HTERT RPE-1 (cell line): ENCODE results near the gene RPL32.
"Not testable (repeated sequence)": the region's sequence is repeated elsewhere in the genome, so short reads cannot be mapped to it uniquely, and the experiment has no call there.

Experiments
- in situ Hi-C: fragments of 300-500 bp; cut with MboI; formaldehyde crosslinking; loops from 4 replicates; pipeline ENCODE4 v1.14.3; 2020; ENCODE audit warnings: low sequenced_read_pairs

RPL32 gene

GRCh38 chr3:12810013-12810780, 31.2 kb downstream of the RPL32 start:
- in situ Hi-C loops, result no loop called here

GRCh38 chr3:12809435-12809834, 31.9 kb downstream of the RPL32 start:
- in situ Hi-C loops, result no loop called here

GRCh38 chr3:12809001-12809400, 32.4 kb downstream of the RPL32 start:
- in situ Hi-C loops, result no loop called here

- in situ Hi-C loops, result no loop called here
These were observed 32.8 kb downstream of the RPL32 start for GRCh38 chr3:12808587-12808986.

- in situ Hi-C loops, result no loop called here
These were observed 33.6 kb downstream of the RPL32 start for GRCh38 chr3:12807601-12808359.

GRCh38 chr3:12807066-12807465, 34.3 kb downstream of the RPL32 start:
- in situ Hi-C loops, result no loop called here

- in situ Hi-C loops, result no loop called here
These were observed 38.0 kb downstream of the RPL32 start for GRCh38 chr3:12803371-12803770.

GRCh38 chr3:12799525-12800440, 41.6 kb downstream of the RPL32 start:
- in situ Hi-C loops, result no loop called here

- in situ Hi-C loops, result no loop called here
These were observed 42.7 kb downstream of the RPL32 start for GRCh38 chr3:12798559-12799179.

- in situ Hi-C loops, result no loop called here
These were observed 43.3 kb downstream of the RPL32 start for GRCh38 chr3:12797892-12798558.

GRCh38 chr3:12797124-12797891, 44.1 kb downstream of the RPL32 start:
- in situ Hi-C loops, result no loop called here

GRCh38 chr3:12796171-12797123, 44.9 kb downstream of the RPL32 start, which contains the start of gene CAND2:
Gene CAND2 (plus strand): TSS chr3:12796680. CDS start chr3:12796721, 41 bp downstream.
- in situ Hi-C loops, result no loop called here

GRCh38 chr3:12793701-12794100, 47.7 kb downstream of the RPL32 start:
- in situ Hi-C loops, result no loop called here

GRCh38 chr3:12791430-12791829, 49.9 kb downstream of the RPL32 start:
- in situ Hi-C loops, result no loop called here

- in situ Hi-C loops, result not testable (repeated sequence)
These were observed 53.2 kb downstream of the RPL32 start for GRCh38 chr3:12787967-12788690.

GRCh38 chr3:12787346-12787745, 54.0 kb downstream of the RPL32 start:
- in situ Hi-C loops, result not testable (repeated sequence)

- in situ Hi-C loops, result no loop called here
These were observed 56.3 kb downstream of the RPL32 start for GRCh38 chr3:12785096-12785495.
